Colonic mucosa (tissue), 4 donors: Measurements from ENCODE around the gene PHLDA2. TPM values are rescaled to one million over a fixed set of nuclear protein-coding genes. Genes with fewer than 3 reads are reported as not detected.

Experiments
- DNase-seq: peaks from one replicate; pipeline ENCODE4 v3.0.0-alpha.2; 2020
- H3K27ac ChIP-seq: fragments of 200-600 bp; one replicate; pipeline ENCODE4 v1.8.0; 2021
- H3K27me3 ChIP-seq: fragments of 200-600 bp; one replicate; pipeline ENCODE4 v1.8.0; 2021
- H3K36me3 ChIP-seq: fragments of 200-600 bp; one replicate; pipeline ENCODE4 v1.8.0; 2021
- H3K4me1 ChIP-seq: fragments of 200-600 bp; one replicate; pipeline ENCODE4 v1.8.0; 2021; ENCODE audit warnings: mild to moderate bottlenecking
- H3K4me3 ChIP-seq: fragments of 200-600 bp; one replicate; pipeline ENCODE4 v1.8.0; 2021
- H3K9ac ChIP-seq, 2 donors: one replicate each; pipeline ENCODE4 v1.7.0; 2013; ENCODE audit warnings: control low read depth in 2 of 2, low read depth in 2 of 2, low read length in 2 of 2
- H3K9me3 ChIP-seq: fragments of 200-600 bp; one replicate; pipeline ENCODE4 v1.8.0; 2021
- intact Hi-C: fragments of 100-400 bp; cut with DNase I; formaldehyde crosslinking; loops from one replicate; pipeline ENCODE4 v1.14.1; 2022
- total RNA-seq, 2 donors: library from RNA; stranded (reverse); fragmentation: NEBNext Ultra II Directional in 1 of 2; extraction: Animal tissue kit (Norgen Biotek cat#: 25700) in 1 of 2; gene quantifications; one replicate each; pipeline ENCODE4 v1.2.1, GENCODE V29; 2021
- TF ChIP-seq, protein P1 (sequence below): fragments of 200-600 bp; IDR thresholded peaks from one replicate; pipeline ENCODE4 v1.8.0; 2022; ENCODE audit warnings: antibody characterized with exemption, mild to moderate bottlenecking
- donor health status: healthy.
- donor health status: DM: no; HTN: no; CAD: no.
- donor health status: DM: no; HTN: no; CAD: no.

PHLDA2 gene
- total RNA-seq, 2 donors from 2014 or later = 31.6 to 41.6 TPM

- Histone ChIP-seq H3K9ac (no peak overlapping the region), H3K9me3 (no peaks in the 10 kb centered on the region), H3K27me3 (no peaks in the 10 kb centered on the region), H3K4me3 (no peak overlapping the region), H3K27ac (no peak overlapping the region), H3K36me3 (no peaks in the 10 kb centered on the region), H3K4me1 (peaks cover 16% of the 10 kb centered on the region)
- TF ChIP-seq, protein P1, sequence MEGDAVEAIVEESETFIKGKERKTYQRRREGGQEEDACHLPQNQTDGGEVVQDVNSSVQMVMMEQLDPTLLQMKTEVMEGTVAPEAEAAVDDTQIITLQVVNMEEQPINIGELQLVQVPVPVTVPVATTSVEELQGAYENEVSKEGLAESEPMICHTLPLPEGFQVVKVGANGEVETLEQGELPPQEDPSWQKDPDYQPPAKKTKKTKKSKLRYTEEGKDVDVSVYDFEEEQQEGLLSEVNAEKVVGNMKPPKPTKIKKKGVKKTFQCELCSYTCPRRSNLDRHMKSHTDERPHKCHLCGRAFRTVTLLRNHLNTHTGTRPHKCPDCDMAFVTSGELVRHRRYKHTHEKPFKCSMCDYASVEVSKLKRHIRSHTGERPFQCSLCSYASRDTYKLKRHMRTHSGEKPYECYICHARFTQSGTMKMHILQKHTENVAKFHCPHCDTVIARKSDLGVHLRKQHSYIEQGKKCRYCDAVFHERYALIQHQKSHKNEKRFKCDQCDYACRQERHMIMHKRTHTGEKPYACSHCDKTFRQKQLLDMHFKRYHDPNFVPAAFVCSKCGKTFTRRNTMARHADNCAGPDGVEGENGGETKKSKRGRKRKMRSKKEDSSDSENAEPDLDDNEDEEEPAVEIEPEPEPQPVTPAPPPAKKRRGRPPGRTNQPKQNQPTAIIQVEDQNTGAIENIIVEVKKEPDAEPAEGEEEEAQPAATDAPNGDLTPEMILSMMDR = no peak
- DNase-seq = no peak
- intact Hi-C loops = no loop called here
Observed at GRCh38 chr11:2926611-2927051, 2.6 kb downstream of the PHLDA2 start.

GRCh38 chr11:2924821-2925675, 4.2 kb downstream of the PHLDA2 start:
- peak overlapping the region in 1 of 2 donors; percentile 63 for H3K9ac ChIP-seq
- no peaks in the 10 kb centered on the region for H3K36me3 ChIP-seq
- peaks cover 16% of the 10 kb centered on the region for H3K4me1 ChIP-seq
- TF ChIP-seq, protein P1 = no peak
- H3K4me3 ChIP-seq = no peak overlapping the region
- H3K9me3 ChIP-seq = no peaks in the 10 kb centered on the region
- peak overlapping the region; percentile 60 for H3K27ac ChIP-seq
- H3K27me3 ChIP-seq = no peaks in the 10 kb centered on the region
- intact Hi-C loops = no loop called here
- DNase-seq = peak; percentile 73

- TF ChIP-seq, protein P1 = no peak
Observed at GRCh38 chr11:2924381-2924780, 4.8 kb downstream of the PHLDA2 start.

DNA sequence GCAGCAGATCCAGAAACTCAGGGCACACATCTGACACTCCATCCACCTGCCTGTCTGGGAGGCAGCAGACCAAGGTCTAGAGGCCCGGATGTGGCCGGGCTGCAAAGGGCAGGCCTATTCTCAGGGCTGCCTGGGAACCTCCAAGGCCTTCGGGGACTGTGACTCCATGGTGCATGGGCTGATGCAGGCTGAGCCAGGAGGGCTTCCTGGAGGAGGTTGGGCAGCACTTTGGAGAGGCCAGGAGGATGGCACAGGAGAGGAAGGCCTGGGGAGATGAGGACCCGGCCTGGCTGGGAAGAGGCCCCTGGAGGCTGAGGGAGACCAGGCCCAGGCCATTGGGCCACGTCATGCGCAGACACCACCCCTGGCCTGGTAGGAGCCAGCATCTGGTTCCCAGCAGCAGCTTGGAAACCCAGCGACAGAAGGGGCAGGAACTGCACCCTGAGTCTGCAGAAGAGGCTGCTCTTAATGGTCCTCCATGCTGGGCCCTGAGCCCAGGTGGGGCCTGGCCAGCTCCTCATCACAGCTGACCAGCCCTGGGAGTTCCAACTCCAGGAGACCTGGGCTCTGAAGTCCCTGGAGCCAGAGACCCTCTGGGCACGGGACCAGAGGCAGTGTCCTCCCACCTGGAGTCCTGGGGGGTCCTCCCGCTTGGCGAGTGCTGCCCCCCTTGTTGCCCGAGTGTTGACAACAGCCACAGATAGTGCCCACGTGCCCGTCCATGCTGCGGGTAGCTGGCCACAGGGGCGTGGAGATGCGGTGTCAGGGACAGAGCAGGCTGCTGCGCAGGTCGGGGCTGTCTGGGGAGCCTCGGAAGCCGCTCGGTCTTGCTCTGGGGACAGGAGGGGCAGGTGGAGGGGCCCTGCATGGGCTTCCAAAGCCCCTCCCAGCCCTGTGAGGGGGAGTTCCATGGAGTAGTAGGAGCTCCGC, 5.5 kb downstream of the PHLDA2 start:
- Histone ChIP-seq H3K4me3 (no peak overlapping the region), H3K27ac (peak overlapping the region; percentile 60), H3K27me3 (no peaks in the 10 kb centered on the region), H3K9ac (peak overlapping the region in 1 of 2 donors; percentile 63), H3K36me3 (no peaks in the 10 kb centered on the region), H3K4me1 (peaks cover 16% of the 10 kb centered on the region), H3K9me3 (no peaks in the 10 kb centered on the region)
- TF ChIP-seq, protein P1 = no peak
- intact Hi-C loops = no loop called here
- no peak for DNase-seq

More at GRCh38 chr11:2924381-2924780, 4.8 kb downstream of the PHLDA2 start:
- Histone ChIP-seq H3K4me3 (no peak overlapping the region), H3K36me3 (no peaks in the 10 kb centered on the region), H3K27me3 (no peaks in the 10 kb centered on the region), H3K9me3 (no peaks in the 10 kb centered on the region), H3K4me1 (peaks cover 16% of the 10 kb centered on the region), H3K9ac (peak overlapping the region in 1 of 2 donors; percentile 63), H3K27ac (peak overlapping the region; percentile 60)
- DNase-seq = peak; percentile 87
- intact Hi-C loops = no loop called here

DNA sequence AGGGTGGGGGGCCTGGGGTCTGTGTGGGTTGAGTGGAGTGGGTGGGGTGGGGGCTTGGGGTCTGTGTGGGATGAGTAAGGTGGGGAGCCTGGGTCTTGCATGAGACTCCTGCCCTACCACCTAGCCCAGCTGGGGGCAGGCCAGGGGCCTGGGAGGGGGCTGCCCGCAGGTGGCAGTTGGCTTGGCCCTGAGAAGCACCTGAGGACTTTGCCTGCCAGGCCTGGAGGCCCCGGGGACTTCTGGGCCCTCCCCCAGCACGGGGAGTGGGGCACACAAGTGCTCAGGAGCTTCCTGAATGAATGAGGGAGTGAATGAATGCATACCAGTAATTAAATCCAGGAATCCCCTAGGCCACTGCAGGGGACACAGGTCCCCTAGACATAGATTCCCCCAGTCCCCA, 6.6 kb downstream of the PHLDA2 start:
- Histone ChIP-seq H3K27me3 (no peaks in the 10 kb centered on the region), H3K4me3 (no peak overlapping the region), H3K9me3 (no peaks in the 10 kb centered on the region), H3K27ac (no peak overlapping the region), H3K9ac (no peak overlapping the region), H3K4me1 (peaks cover 14% of the 10 kb centered on the region), H3K36me3 (no peaks in the 10 kb centered on the region)
- TF ChIP-seq, protein P1 = no peak
- DNase-seq = no peak
- intact Hi-C loops = no loop called here
